Endothelial cell of umbilical vein (primary cell): ENCODE results near the gene COL23A1. TPM values are rescaled to one million over a fixed set of nuclear protein-coding genes. Genes with fewer than 3 reads are reported as not detected.

ENCODE experiments used
- BruUV-seq: library from RNA; stranded (reverse); fragments of 400-500 nt; replicated peaks from 2 replicates; lab custom pipeline; 2021; lab: Mats Ljungman, UMichigan
- CTCF ChIA-PET: fragments of 300-600, 350-600 bp; sonication (Branson Sonifier 250); formaldehyde crosslinking; loops from one replicate; lab custom pipeline; 2021; ENCODE audit warnings: antibody characterized with exemption, inconsistent platforms; lab: Charles Lee
- POLR2A ChIA-PET: fragments of 300-600, 350-600 bp; sonication (Branson Sonifier 250); formaldehyde crosslinking; loops from one replicate; lab custom pipeline; 2021; ENCODE audit warnings: antibody characterized with exemption, inconsistent platforms; lab: Charles Lee
- DNase-seq: peaks from one replicate; pipeline ENCODE4 v3.0.0-alpha.2; 2011; ENCODE audit warnings: low read depth, low spot score
- FAIRE-seq: peaks from 2 replicates; lab custom pipeline; 2011; peaks lifted over from hg19 to GRCh38; lab: Jason Lieb, UNC
- H2AFZ ChIP-seq: 2 replicates; pipeline ENCODE4 v1.6.0; 2012; ENCODE audit warnings: low read depth, low read length, control low read depth, inconsistent platforms
- H3K27ac ChIP-seq: 2 replicates; pipeline ENCODE4 v1.5.1; 2011; ENCODE audit warnings: low read depth, mild to moderate bottlenecking, control low read depth, low read length, moderate library complexity; ENCODE audit not compliant: insufficient read depth
- H3K27me3 ChIP-seq, 2 experiments: 2 replicates each; pipeline versions ENCODE4 v1.6.0 to v1.6.1; 2011; ENCODE audit warnings: low read length in 2 of 2, mixed read lengths in 1 of 2; ENCODE audit not compliant: control insufficient read depth in 2 of 2, insufficient read depth in 2 of 2
- H3K36me3 ChIP-seq, 2 experiments: 2 replicates in 1 of 2; 3 replicates in 1 of 2; pipeline ENCODE4 v1.5.1; 2011; ENCODE audit warnings: low read length in 2 of 2, mild to moderate bottlenecking in 1 of 2, moderate library complexity in 1 of 2; ENCODE audit not compliant: control insufficient read depth in 2 of 2, insufficient read depth in 2 of 2; ENCODE audit errors: extremely low read depth in 1 of 2
- H3K4me1 ChIP-seq: 3 replicates; pipeline ENCODE4 v1.5.1; 2011; ENCODE audit warnings: mild to moderate bottlenecking, low read length; ENCODE audit not compliant: control insufficient read depth, insufficient read depth; ENCODE audit errors: extremely low read depth
- H3K4me2 ChIP-seq: 2 replicates; pipeline ENCODE4 v1.6.1; 2011; ENCODE audit warnings: low read length, control low read depth, mixed read lengths; ENCODE audit not compliant: insufficient read depth
- H3K4me3 ChIP-seq, 3 experiments: fragments of 200-600 bp in 1 of 3; sonication (generic), shearing (Covaris generic) in 1 of 3; replicated peaks in 1 of 3; 2 replicates each; pipeline ENCODE4 v1.5.1; 2011 to 2016; ENCODE audit warnings: control low read depth in 3 of 3, low read length in 3 of 3, mild to moderate bottlenecking in 2 of 3, inconsistent platforms in 1 of 3, low read depth in 1 of 3, moderate library complexity in 1 of 3; ENCODE audit not compliant: insufficient read depth in 1 of 3
- H3K79me2 ChIP-seq: 2 replicates; pipeline ENCODE4 v1.6.0; 2012; ENCODE audit warnings: low read length, inconsistent platforms; ENCODE audit not compliant: control insufficient read depth, insufficient read depth
- H3K9ac ChIP-seq: replicated peaks from 2 replicates; pipeline ENCODE3; 2011; ENCODE audit warnings: low read length, control low read depth; ENCODE audit not compliant: insufficient read depth; ENCODE audit errors: extremely low read depth
- H3K9me1 ChIP-seq: replicated peaks from 3 replicates; pipeline ENCODE4 v1.6.0; 2011; ENCODE audit warnings: mild to moderate bottlenecking, low read length; ENCODE audit not compliant: control insufficient read depth, insufficient read depth; ENCODE audit errors: extremely low read depth
- H3K9me3 ChIP-seq: replicated peaks from 2 replicates; pipeline ENCODE4 v1.5.1; 2012; ENCODE audit warnings: low read length, inconsistent platforms; ENCODE audit not compliant: control insufficient read depth, insufficient read depth
- H4K20me1 ChIP-seq: replicated peaks from 2 replicates; pipeline ENCODE3; 2011; ENCODE audit warnings: mild to moderate bottlenecking, low read length; ENCODE audit not compliant: control insufficient read depth, insufficient read depth; ENCODE audit errors: extremely low read depth
- EZH2 ChIP-seq: IDR thresholded peaks from 2 replicates; pipeline ENCODE4 v1.6.1; 2012; ENCODE audit warnings: borderline replicate concordance, low read depth, mild to moderate bottlenecking, moderate library complexity, low read length, inconsistent platforms; ENCODE audit not compliant: severe bottlenecking
- FOS ChIP-seq: IDR thresholded peaks from 2 replicates; pipeline ENCODE4 v1.6.1; 2011; ENCODE audit warnings: mild to moderate bottlenecking, low read length, moderate library complexity, borderline replicate concordance; ENCODE audit not compliant: insufficient read depth
- GATA2 ChIP-seq: IDR thresholded peaks from 2 replicates; pipeline ENCODE4 v1.7.0; 2011; ENCODE audit warnings: low read depth, mild to moderate bottlenecking, moderate library complexity, mixed read lengths, low read length; ENCODE audit not compliant: insufficient read length, insufficient read depth
- JUN ChIP-seq: IDR thresholded peaks from 2 replicates; pipeline ENCODE4 v1.6.1; 2011; ENCODE audit warnings: borderline replicate concordance, low read depth; ENCODE audit not compliant: insufficient read length, insufficient read depth
- MYC ChIP-seq: IDR thresholded peaks from one replicate; pipeline ENCODE4 v1.6.1; 2011; ENCODE audit warnings: mild to moderate bottlenecking, low read depth, low read length
- POLR2A ChIP-seq: IDR thresholded peaks from 2 replicates; pipeline ENCODE4 v1.6.1; 2012; ENCODE audit warnings: low read depth, mild to moderate bottlenecking, control low read depth, low read length
- POLR2AphosphoS5 ChIP-seq: IDR thresholded peaks from 2 replicates; pipeline ENCODE4 v1.6.1; 2012; ENCODE audit warnings: low read depth, mild to moderate bottlenecking, control low read depth, low read length, moderate library complexity; ENCODE audit not compliant: insufficient read depth
- dilution Hi-C: fragments of 300-500 bp; cut with MboI; formaldehyde crosslinking; loops from one replicate; pipeline ENCODE4 v1.15.0; 2019; ENCODE audit warnings: low sequenced_read_pairs; ENCODE audit not compliant: extremely low pct_ligation_motif_present
- intact Hi-C: fragments of 100-400 bp; cut with micrococcal nuclease; formaldehyde crosslinking; loops from one replicate; pipeline ENCODE4 v1.10.0; 2022
- polyA plus RNA-seq, 4 experiments: library from polyadenylated mRNA; depleted of rRNA in 3 of 4; stranded (reverse) in 3 of 4; unstranded in 1 of 4; fragments of >200 nt; gene quantifications; 2 replicates each; pipeline versions ENCODE4 v1.2.1 to v1.2.3, GENCODE V29; 2011 to 2012; ENCODE audit warnings: missing spikeins in 1 of 4
- total RNA-seq: library from RNA; stranded (reverse); gene quantifications from 2 replicates; pipeline ENCODE4 v1.2.3, GENCODE V29; 2021
- TF ChIP-seq, protein P1 (sequence below): IDR thresholded peaks from 2 replicates; pipeline ENCODE4 v1.6.1; 2011; ENCODE audit not compliant: insufficient read depth, insufficient read length
- TF ChIP-seq, protein P2 (sequence below), 2 donors: IDR thresholded peaks; 1 replicate in 1 of 2; 2 replicates in 1 of 2; pipeline ENCODE4 v1.5.1; 2011; ENCODE audit warnings: low read length in 2 of 2, mild to moderate bottlenecking in 2 of 2, moderate library complexity in 2 of 2, control low read depth in 1 of 2, inconsistent platforms in 1 of 2, low read depth in 1 of 2; ENCODE audit not compliant: insufficient read depth in 1 of 2; ENCODE audit errors: extremely low read depth in 1 of 2

The COL23A1 gene
- total and polyA plus RNA-seq, 2 donors (not counting 3 experiments of a cell fraction or from before 2014, with no cell fraction given): not detected

DNA sequence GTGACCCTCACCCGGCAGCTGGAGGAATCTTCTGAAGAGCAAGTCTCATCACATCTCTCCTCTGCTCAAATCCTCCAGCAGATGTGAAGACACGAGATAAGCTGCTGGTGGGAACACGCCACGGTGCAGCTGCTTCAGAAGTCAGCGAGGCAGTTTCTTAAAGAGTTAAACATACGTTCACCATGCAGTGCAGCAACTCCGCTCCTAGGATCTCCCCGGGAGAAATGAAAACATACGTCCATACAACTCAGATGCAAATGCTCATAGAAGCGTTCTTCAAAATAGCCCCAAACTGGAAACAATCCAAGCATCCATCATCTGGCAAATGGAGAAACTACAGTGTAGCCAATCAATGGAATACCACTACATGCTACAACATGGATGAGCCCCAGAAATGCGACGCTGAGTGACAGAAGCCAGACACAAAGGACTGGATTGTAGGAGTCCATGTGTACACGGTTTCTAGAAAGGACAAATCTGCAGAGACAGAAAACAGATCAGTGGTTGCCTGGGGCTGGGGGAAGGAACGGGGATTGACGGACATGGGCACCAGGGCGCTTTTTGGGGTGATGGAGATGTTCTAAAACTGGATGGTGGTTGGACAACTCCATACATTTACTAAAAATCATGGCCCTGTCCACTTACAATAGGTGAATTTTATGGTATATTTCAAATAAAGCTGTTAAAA lies 150.6 kb downstream of the COL23A1 start:
- BruUV-seq: no TSS peak
- no peak overlapping the region for H3K9ac ChIP-seq
- ChIA-PET POLR2A (no interaction called here), CTCF (no interaction called here)
- FAIRE-seq: no peak
- intact Hi-C loops: no loop called here
- no peaks in the 10 kb centered on the region for H3K9me3 ChIP-seq
- DNase-seq: no peak
- no peaks in the 10 kb centered on the region for H3K9me1 ChIP-seq
- no peaks in the 10 kb centered on the region for H3K4me1 ChIP-seq
- TF ChIP-seq FOS: no peak
- no peak for TF ChIP-seq GATA2
- TF ChIP-seq, protein P1, sequence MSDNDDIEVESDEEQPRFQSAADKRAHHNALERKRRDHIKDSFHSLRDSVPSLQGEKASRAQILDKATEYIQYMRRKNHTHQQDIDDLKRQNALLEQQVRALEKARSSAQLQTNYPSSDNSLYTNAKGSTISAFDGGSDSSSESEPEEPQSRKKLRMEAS: no peak
- TF ChIP-seq, protein P2, sequence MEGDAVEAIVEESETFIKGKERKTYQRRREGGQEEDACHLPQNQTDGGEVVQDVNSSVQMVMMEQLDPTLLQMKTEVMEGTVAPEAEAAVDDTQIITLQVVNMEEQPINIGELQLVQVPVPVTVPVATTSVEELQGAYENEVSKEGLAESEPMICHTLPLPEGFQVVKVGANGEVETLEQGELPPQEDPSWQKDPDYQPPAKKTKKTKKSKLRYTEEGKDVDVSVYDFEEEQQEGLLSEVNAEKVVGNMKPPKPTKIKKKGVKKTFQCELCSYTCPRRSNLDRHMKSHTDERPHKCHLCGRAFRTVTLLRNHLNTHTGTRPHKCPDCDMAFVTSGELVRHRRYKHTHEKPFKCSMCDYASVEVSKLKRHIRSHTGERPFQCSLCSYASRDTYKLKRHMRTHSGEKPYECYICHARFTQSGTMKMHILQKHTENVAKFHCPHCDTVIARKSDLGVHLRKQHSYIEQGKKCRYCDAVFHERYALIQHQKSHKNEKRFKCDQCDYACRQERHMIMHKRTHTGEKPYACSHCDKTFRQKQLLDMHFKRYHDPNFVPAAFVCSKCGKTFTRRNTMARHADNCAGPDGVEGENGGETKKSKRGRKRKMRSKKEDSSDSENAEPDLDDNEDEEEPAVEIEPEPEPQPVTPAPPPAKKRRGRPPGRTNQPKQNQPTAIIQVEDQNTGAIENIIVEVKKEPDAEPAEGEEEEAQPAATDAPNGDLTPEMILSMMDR (IDR thresholded peaks at IDR 0.05; ENCODE audit: extremely low read depth in 1 of 2, insufficient read depth in 1 of 2, low read depth in 1 of 2, low read length in 2 of 2): no peak
- no peak for TF ChIP-seq EZH2
- no peak for TF ChIP-seq POLR2AphosphoS5
- no peak for TF ChIP-seq POLR2A
- TF ChIP-seq JUN: no peak
- TF ChIP-seq MYC: no peak
- H3K4me2 ChIP-seq: no peak overlapping the region
- H4K20me1 ChIP-seq: no peaks in the 10 kb centered on the region
- dilution Hi-C loops: no loop called here
- no peaks in the 10 kb centered on the region for H3K79me2 ChIP-seq
- H3K36me3 ChIP-seq: no peaks in the 10 kb centered on the region
- H3K27me3 ChIP-seq: no peaks in the 10 kb centered on the region
- no peak overlapping the region for H3K4me3 ChIP-seq
- no peak overlapping the region for H2AFZ ChIP-seq
- H3K27ac ChIP-seq: no peak overlapping the region
